Stomach (tissue), 4 donors: ENCODE measurements around the gene UGT2A1.

Source experiments
- EP300 ChIP-seq: sonication (generic); formaldehyde crosslinking; IDR thresholded peaks from one replicate; pipeline ENCODE4 v1.6.1; 2017; ENCODE audit warnings: antibody characterized with exemption
- TF ChIP-seq, protein P1 (sequence below), 7 experiments: fragments of 450-650 bp in 4 of 7; fragments of 200-600 bp in 3 of 7; sonication (generic) in 3 of 7; IDR thresholded peaks; one replicate each; pipeline ENCODE4 v1.5.1; 2016 to 2019; ENCODE audit warnings: antibody characterized with exemption in 7 of 7, control low read depth in 2 of 7, mild to moderate bottlenecking in 1 of 7

DNA sequence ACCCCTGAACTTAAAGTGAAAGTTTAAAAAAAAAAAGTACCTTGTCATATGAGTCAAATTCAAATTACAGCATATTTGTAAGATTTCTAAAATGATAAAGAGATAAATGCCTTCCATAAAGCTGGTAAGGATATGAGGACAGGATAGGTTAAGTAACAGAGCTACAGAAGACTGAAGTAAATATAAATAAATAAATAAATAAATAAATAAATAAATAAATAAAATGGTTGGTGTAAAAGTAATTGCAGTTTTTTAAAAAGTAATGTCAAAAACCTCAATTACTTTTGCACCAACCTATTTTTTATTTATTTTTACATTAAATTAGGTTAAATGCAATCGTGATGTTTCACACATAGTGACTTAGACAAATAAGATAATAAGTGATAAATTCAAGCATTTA lies 75.8 kb downstream of the UGT2A1 start:
- no peak for TF ChIP-seq EP300
- TF ChIP-seq, protein P1, sequence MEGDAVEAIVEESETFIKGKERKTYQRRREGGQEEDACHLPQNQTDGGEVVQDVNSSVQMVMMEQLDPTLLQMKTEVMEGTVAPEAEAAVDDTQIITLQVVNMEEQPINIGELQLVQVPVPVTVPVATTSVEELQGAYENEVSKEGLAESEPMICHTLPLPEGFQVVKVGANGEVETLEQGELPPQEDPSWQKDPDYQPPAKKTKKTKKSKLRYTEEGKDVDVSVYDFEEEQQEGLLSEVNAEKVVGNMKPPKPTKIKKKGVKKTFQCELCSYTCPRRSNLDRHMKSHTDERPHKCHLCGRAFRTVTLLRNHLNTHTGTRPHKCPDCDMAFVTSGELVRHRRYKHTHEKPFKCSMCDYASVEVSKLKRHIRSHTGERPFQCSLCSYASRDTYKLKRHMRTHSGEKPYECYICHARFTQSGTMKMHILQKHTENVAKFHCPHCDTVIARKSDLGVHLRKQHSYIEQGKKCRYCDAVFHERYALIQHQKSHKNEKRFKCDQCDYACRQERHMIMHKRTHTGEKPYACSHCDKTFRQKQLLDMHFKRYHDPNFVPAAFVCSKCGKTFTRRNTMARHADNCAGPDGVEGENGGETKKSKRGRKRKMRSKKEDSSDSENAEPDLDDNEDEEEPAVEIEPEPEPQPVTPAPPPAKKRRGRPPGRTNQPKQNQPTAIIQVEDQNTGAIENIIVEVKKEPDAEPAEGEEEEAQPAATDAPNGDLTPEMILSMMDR (IDR thresholded peaks at IDR 0.05): no peak
